ENCODE measurements around the gene C19orf12.

GRCh38 chr19:29731331-29731850, 16.3 kb upstream of the C19orf12 start:
- TF ChIP-seq CTCF (IDR thresholded peaks at IDR 0.05) (no peak), ZFX (IDR thresholded peaks at IDR 0.05; ENCODE audit: borderline replicate concordance) (no peak)

All from 22Rv1 (cell line).